H9 (cell line): Measurements from ENCODE around the gene KL. TPM values are rescaled to one million over a fixed set of nuclear protein-coding genes. Genes with fewer than 3 reads are reported as not detected.

Source experiments
- DNase-seq: peaks from one replicate; pipeline ENCODE4 v3.0.0-alpha.2; 2017
- H2AFZ ChIP-seq: one replicate; pipeline ENCODE4 v1.6.1; 2013; ENCODE audit warnings: mild to moderate bottlenecking, low read length, control low read depth, moderate library complexity
- H2AK5ac ChIP-seq: 2 replicates; pipeline ENCODE4 v1.6.1; 2013; ENCODE audit warnings: low read length, control low read depth, mixed read lengths; ENCODE audit not compliant: insufficient read length
- H2BK120ac ChIP-seq: one replicate; pipeline ENCODE4 v1.6.1; 2013; ENCODE audit warnings: low read depth, mild to moderate bottlenecking, low read length, control low read depth, inconsistent platforms; ENCODE audit not compliant: poor library complexity, severe bottlenecking
- H2BK12ac ChIP-seq: 2 replicates; pipeline ENCODE4 v1.6.1; 2013; ENCODE audit warnings: low read length, control low read depth, mixed read lengths, low read depth; ENCODE audit not compliant: insufficient read length
- H2BK15ac ChIP-seq: 2 replicates; pipeline ENCODE4 v1.6.1; 2013; ENCODE audit warnings: low read depth, low read length, control low read depth
- H2BK20ac ChIP-seq: one replicate; pipeline ENCODE4 v1.6.1; 2013; ENCODE audit warnings: low read depth, mild to moderate bottlenecking, low read length, control low read depth, inconsistent platforms; ENCODE audit not compliant: poor library complexity, severe bottlenecking
- H2BK5ac ChIP-seq: 2 replicates; pipeline ENCODE4 v1.6.1; 2013; ENCODE audit warnings: low read length, control low read depth, mixed read lengths; ENCODE audit not compliant: insufficient read length
- H3K14ac ChIP-seq: 2 replicates; pipeline ENCODE4 v1.6.1; 2013; ENCODE audit warnings: low read length, control low read depth; ENCODE audit not compliant: insufficient read depth
- H3K18ac ChIP-seq: 2 replicates; pipeline ENCODE4 v1.6.1; 2013; ENCODE audit warnings: low read depth, mild to moderate bottlenecking, mixed read lengths, low read length, control low read depth; ENCODE audit not compliant: insufficient read length
- H3K23ac ChIP-seq: 2 replicates; pipeline ENCODE4 v1.6.1; 2013; ENCODE audit warnings: low read length, control low read depth, mixed read lengths, low read depth; ENCODE audit not compliant: insufficient read length
- H3K23me2 ChIP-seq: 2 replicates; pipeline ENCODE4 v1.6.1; 2013; ENCODE audit warnings: low read depth, mild to moderate bottlenecking, mixed read lengths, low read length, control low read depth; ENCODE audit not compliant: insufficient read length, poor library complexity, severe bottlenecking
- H3K27ac ChIP-seq: 2 replicates; pipeline ENCODE4 v1.5.1; 2013; ENCODE audit warnings: low read length, control low read depth, mixed read lengths, low read depth; ENCODE audit not compliant: insufficient read length
- H3K27me3 ChIP-seq: 2 replicates; pipeline ENCODE4 v1.6.1; 2013; ENCODE audit warnings: low read length, control low read depth, inconsistent platforms; ENCODE audit not compliant: insufficient read depth
- H3K4ac ChIP-seq: 2 replicates; pipeline ENCODE4 v1.6.1; 2013; ENCODE audit warnings: low read depth, mild to moderate bottlenecking, control low read depth, inconsistent platforms, low read length, moderate library complexity
- H3K4me1 ChIP-seq: 2 replicates; pipeline ENCODE4 v1.6.1; 2013; ENCODE audit warnings: low read length, control low read depth, inconsistent platforms; ENCODE audit not compliant: insufficient read depth
- H3K4me2 ChIP-seq: 2 replicates; pipeline ENCODE4 v1.6.1; 2013; ENCODE audit warnings: low read length, control low read depth, mixed read lengths; ENCODE audit not compliant: insufficient read length, insufficient read depth
- H3K56ac ChIP-seq: 2 replicates; pipeline ENCODE4 v1.6.1; 2013; ENCODE audit warnings: low read depth, mild to moderate bottlenecking, mixed read lengths, low read length, control low read depth; ENCODE audit not compliant: insufficient read length
- H3K79me1 ChIP-seq: 2 replicates; pipeline ENCODE4 v1.6.1; 2013; ENCODE audit warnings: low read depth, mild to moderate bottlenecking, moderate library complexity, low read length, control low read depth, inconsistent platforms; ENCODE audit not compliant: insufficient read depth, poor library complexity, severe bottlenecking
- H3K79me2 ChIP-seq: 2 replicates; pipeline ENCODE4 v1.6.1; 2013; ENCODE audit warnings: low read length, control low read depth, inconsistent platforms; ENCODE audit not compliant: insufficient read depth
- H3K9ac ChIP-seq: 2 replicates; pipeline ENCODE4 v1.6.1; 2013; ENCODE audit warnings: low read length, control low read depth, mixed read lengths; ENCODE audit not compliant: insufficient read length; ENCODE audit errors: extremely low read depth
- H3K9me3 ChIP-seq: one replicate; pipeline ENCODE4 v1.6.1; 2013; ENCODE audit warnings: low read depth, low read length, inconsistent platforms; ENCODE audit not compliant: control insufficient read depth
- H3T11ph ChIP-seq: one replicate; pipeline ENCODE4 v1.6.1; 2013; ENCODE audit warnings: mild to moderate bottlenecking, low read length, control low read depth, inconsistent platforms
- H4K20me1 ChIP-seq: one replicate; pipeline ENCODE4 v1.6.1; 2013; ENCODE audit not compliant: control insufficient read depth, insufficient read length, insufficient read depth
- H4K5ac ChIP-seq: 2 replicates; pipeline ENCODE4 v1.6.1; 2013; ENCODE audit warnings: low read depth, mild to moderate bottlenecking, mixed read lengths, low read length, control low read depth; ENCODE audit not compliant: insufficient read length
- H4K8ac ChIP-seq: replicated peaks from 2 replicates; pipeline ENCODE4 v1.6.1; 2013; ENCODE audit warnings: low read length, control low read depth, mixed read lengths, low read depth; ENCODE audit not compliant: insufficient read length
- H4K91ac ChIP-seq: 2 replicates; pipeline ENCODE4 v1.6.1; 2013; ENCODE audit warnings: low read depth, mild to moderate bottlenecking, moderate library complexity, mixed read lengths, low read length, control low read depth; ENCODE audit not compliant: insufficient read length
- H3K27ac Mint-ChIP-seq, 3 experiments: 2 replicates in 2 of 3; 3 replicates in 1 of 3; pipeline ENCODE4 v1.8.0; 2020 to 2021; ENCODE audit warnings: mixed read lengths in 3 of 3, mild to moderate bottlenecking in 1 of 3, moderate library complexity in 1 of 3
- H3K27me3 Mint-ChIP-seq: 2 replicates; pipeline ENCODE4 v1.8.0; 2021; ENCODE audit warnings: low read depth, mild to moderate bottlenecking, moderate library complexity, mixed read lengths
- H3K36me3 Mint-ChIP-seq, 3 experiments: 2 replicates in 2 of 3; 3 replicates in 1 of 3; pipeline ENCODE4 v1.8.0; 2020 to 2021; ENCODE audit warnings: low read depth in 3 of 3, mixed read lengths in 3 of 3; ENCODE audit not compliant: insufficient read depth in 1 of 3
- H3K4me1 Mint-ChIP-seq, 2 experiments: 2 replicates each; pipeline ENCODE4 v1.8.0; 2020; ENCODE audit warnings: mixed read lengths in 2 of 2
- H3K4me3 Mint-ChIP-seq, 2 experiments: 2 replicates in 1 of 2; 3 replicates in 1 of 2; pipeline ENCODE4 v1.8.0; 2020 to 2021; ENCODE audit warnings: mild to moderate bottlenecking in 2 of 2, mixed read lengths in 2 of 2, moderate library complexity in 1 of 2
- H3K9me3 Mint-ChIP-seq, 2 experiments: 2 replicates in 1 of 2; 3 replicates in 1 of 2; pipeline ENCODE4 v1.8.0; 2020; ENCODE audit warnings: mild to moderate bottlenecking in 2 of 2, mixed read lengths in 2 of 2, moderate library complexity in 1 of 2
- CTCF ChIP-seq: fragments of 200-600 bp; sonication (generic); conservative IDR thresholded peaks from 3 replicates; pipeline ENCODE4 v1.8.0; 2021; ENCODE audit warnings: antibody characterized with exemption, mild to moderate bottlenecking
- WGBS: extraction: QIAGEN DNeasy Blood & Tissue Kit; methylation state at CpG from one replicate; pipeline ENCODE4 v1.1.7; 2013; ENCODE audit warnings: missing lambda C conversion rate, low lambda C conversion rate, mixed read lengths; ENCODE audit not compliant: insufficient read length; ENCODE audit errors: extremely low coverage; 5-methylcytosine and 5-hydroxymethylcytosine counted together
- total RNA-seq: library from RNA; stranded (reverse); gene quantifications from 2 replicates; pipeline ENCODE4 v1.2.1, GENCODE V29; 2021

KL gene
- total RNA-seq, 1 experiment from 2014 or later, result not detected

GRCh38 chr13:33060815-33061214, 44.6 kb downstream of the KL start:
- H3K23ac ChIP-seq, result no peak overlapping the region

More at GRCh38 chr13:33060815-33061214, 44.6 kb downstream of the KL start:
- Histone ChIP-seq H3K56ac (no peak overlapping the region), H2BK12ac (no peak overlapping the region), H3K9ac (no peak overlapping the region), H3K23me2 (no peaks in the 10 kb centered on the region), H2AFZ (no peak overlapping the region), H3K18ac (no peak overlapping the region), H3K9me3 (no peaks in the 10 kb centered on the region), H4K5ac (no peak overlapping the region), H3K4ac (no peak overlapping the region), H2AK5ac (no peak overlapping the region), H3T11ph (no peak overlapping the region), H2BK15ac (no peak overlapping the region), H4K20me1 (no peaks in the 10 kb centered on the region), H3K4me2 (no peak overlapping the region), H4K8ac (no peak overlapping the region), H2BK120ac (no peak overlapping the region), H3K79me2 (no peaks in the 10 kb centered on the region), H2BK20ac (no peak overlapping the region), H4K91ac (no peak overlapping the region), H3K27ac (no peak overlapping the region), H3K79me1 (no peaks in the 10 kb centered on the region), H3K4me1 (no peaks in the 10 kb centered on the region), H3K14ac (no peak overlapping the region), H3K27me3 (no peaks in the 10 kb centered on the region), H2BK5ac (no peak overlapping the region)
- Mint-ChIP-seq H3K27ac (no peak overlapping the region), H3K36me3 (no peaks in the 10 kb centered on the region), H3K4me1 (peaks cover 0 to 6% of the 10 kb centered on the region in 2 experiments; a peak in 3 of 4 replicates), H3K9me3 (no peaks in the 10 kb centered on the region), H3K27me3 (no peaks in the 10 kb centered on the region; the same call in 1 of the 2 replicates), H3K4me3 (no peak overlapping the region)
- no peak for TF ChIP-seq CTCF
- WGBS, result no CpG with 5 or more reads among the region's 15 CpGs
- DNase-seq, result no peak
